GM06990 (cell line): ENCODE measurements around the gene HRH4.
A peak's percentile ranks its signal among the peaks of the same experiment; 100 is the strongest.

Experiments
- DNase-seq: peaks from one replicate; pipeline ENCODE4 v3.0.0-alpha.2; 2011; ENCODE audit not compliant: insufficient read length; ENCODE audit errors: extremely low read depth
- H3K27me3 ChIP-seq: replicated peaks from 2 replicates; pipeline ENCODE4 v1.6.0; 2011; ENCODE audit warnings: low read length; ENCODE audit not compliant: control insufficient read depth, insufficient read depth
- H3K36me3 ChIP-seq: 2 replicates; pipeline ENCODE4 v1.5.1; 2011; ENCODE audit warnings: low read length; ENCODE audit not compliant: control insufficient read depth, insufficient read depth
- H3K4me3 ChIP-seq: replicated peaks from 2 replicates; pipeline ENCODE4 v1.5.1; 2011; ENCODE audit warnings: low read depth, mild to moderate bottlenecking, control low read depth, low read length
- TF ChIP-seq, protein P1 (sequence below): IDR thresholded peaks from 2 replicates; pipeline ENCODE4 v1.5.1; 2011; ENCODE audit warnings: low read length, control low read depth, mild to moderate bottlenecking, inconsistent platforms; ENCODE audit not compliant: insufficient read depth, poor library complexity, severe bottlenecking

Gene HRH4

DNA sequence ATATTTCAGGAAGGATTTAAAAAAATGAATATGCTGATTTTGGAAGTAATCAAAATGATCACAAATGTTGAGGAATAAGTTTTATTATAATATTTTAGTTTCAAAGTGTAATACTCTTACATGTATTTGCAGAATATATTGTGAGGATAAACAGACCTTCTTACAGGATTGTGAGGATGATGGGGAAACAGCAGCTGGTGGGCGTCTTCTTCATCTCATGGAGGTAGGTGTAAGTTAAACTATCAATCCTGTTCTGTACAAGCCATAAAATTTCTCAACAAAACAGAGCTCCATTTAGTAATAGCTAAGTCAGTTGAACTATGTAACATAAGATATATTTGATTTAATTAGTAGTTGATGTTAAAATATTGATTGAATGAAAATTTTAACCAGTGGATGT, 12.5 kb upstream of the HRH4 start:
- Histone ChIP-seq H3K27me3 (no peaks in the 10 kb centered on the region), H3K36me3 (no peaks in the 10 kb centered on the region), H3K4me3 (no peak overlapping the region)
- TF ChIP-seq, protein P1, sequence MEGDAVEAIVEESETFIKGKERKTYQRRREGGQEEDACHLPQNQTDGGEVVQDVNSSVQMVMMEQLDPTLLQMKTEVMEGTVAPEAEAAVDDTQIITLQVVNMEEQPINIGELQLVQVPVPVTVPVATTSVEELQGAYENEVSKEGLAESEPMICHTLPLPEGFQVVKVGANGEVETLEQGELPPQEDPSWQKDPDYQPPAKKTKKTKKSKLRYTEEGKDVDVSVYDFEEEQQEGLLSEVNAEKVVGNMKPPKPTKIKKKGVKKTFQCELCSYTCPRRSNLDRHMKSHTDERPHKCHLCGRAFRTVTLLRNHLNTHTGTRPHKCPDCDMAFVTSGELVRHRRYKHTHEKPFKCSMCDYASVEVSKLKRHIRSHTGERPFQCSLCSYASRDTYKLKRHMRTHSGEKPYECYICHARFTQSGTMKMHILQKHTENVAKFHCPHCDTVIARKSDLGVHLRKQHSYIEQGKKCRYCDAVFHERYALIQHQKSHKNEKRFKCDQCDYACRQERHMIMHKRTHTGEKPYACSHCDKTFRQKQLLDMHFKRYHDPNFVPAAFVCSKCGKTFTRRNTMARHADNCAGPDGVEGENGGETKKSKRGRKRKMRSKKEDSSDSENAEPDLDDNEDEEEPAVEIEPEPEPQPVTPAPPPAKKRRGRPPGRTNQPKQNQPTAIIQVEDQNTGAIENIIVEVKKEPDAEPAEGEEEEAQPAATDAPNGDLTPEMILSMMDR, result no peak
- DNase-seq, result no peak

GRCh38 chr18:24456549-24456948, 3.9 kb upstream of the HRH4 start:
- Histone ChIP-seq H3K27me3 (no peaks in the 10 kb centered on the region), H3K4me3 (no peak overlapping the region), H3K36me3 (no peaks in the 10 kb centered on the region)
- TF ChIP-seq, protein P1, result no peak
- DNase-seq, result peak; percentile 13

DNA sequence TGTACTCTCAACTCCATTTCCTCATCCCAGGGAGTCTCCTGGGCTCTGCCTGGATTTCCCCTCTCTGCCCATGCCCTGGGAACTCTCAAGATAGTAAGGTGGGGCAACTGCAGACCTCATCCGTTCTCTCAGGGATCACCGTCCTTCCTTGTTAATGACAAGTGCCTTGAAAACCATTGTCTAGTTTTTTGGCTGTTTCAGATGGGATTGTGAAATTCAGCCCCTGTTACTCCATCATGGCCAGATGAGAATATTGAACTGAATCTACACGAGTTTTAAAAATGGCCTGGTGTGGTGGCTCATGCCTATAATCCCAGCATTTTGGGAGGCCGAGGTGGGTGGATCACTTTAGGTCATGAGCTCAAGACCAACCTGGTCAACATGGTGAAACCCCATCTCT, 665 bp upstream of the HRH4 start:
- TF ChIP-seq, protein P1, result no peak
- Histone ChIP-seq H3K27me3 (no peaks in the 10 kb centered on the region; the same call in 1 of the 2 replicates), H3K4me3 (no peak overlapping the region), H3K36me3 (no peaks in the 10 kb centered on the region)
- no peak for DNase-seq

DNA sequence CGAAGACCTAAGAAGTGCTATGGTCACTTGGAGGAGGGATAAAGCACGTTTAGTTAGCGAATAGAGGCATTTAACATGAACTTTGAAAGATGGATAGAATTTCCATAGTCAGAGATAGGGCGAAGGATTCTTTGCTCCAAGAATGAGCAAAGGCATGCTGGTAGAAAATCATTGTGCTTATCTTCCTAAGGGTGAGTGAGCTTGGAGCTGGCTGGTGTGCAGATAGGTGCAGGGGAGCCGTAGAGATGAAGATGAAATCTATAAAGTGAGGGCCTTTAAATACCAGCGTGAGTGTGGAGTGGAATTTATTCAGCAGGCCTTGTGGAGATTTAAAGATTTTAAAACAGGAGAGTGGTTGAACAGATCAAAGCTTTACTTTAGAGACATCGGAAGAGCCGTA, 1.6 kb downstream of the HRH4 start:
- Histone ChIP-seq H3K36me3 (no peaks in the 10 kb centered on the region), H3K4me3 (no peak overlapping the region), H3K27me3 (no peaks in the 10 kb centered on the region; the same call in 1 of the 2 replicates)
- TF ChIP-seq, protein P1, result no peak
- DNase-seq, result no peak

DNA sequence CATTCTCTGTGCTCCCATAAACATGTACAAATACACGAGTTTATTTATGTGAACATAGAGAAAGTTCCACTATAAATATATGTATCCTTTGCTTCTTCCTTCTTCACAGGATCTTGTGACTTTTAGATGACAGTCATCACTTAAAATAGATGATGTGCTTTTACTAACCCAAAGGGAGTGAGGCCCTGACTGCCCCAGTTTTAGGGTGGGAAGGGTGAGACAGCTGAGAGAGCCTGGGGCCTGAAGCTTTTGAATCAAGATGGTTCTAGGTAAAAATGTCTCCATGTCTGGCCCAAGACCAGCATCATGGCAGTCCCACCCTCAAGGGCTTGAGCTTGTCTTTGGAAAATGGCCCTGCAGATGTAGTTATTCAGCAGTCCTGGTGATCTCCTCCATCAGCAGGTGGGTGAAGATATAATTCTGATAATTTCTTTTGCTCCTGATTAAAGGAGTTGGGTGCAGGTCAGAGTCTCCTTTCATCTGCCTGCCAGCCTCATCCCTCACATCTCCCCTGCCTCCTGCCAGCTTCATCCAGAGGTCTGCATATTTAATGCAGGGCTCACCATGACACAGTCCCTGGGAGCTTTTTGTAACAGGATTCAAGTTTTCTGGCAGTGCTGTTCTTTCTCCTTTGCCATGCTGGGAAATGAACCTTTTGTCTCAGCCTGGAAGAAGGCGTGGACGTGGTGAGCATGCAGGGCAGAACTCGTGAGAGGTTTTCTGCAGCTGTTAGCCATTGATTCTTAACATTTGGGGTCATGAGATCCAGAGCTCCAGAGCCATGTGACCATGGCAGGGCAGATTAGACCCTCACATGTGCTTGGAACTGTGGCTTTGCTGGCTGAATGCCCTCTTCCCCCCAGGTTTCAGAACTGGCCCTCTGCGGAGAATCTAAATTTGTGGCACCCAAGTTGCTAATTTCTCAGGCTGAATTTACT, 2.7 kb downstream of the HRH4 start:
- no peak for DNase-seq
- no peaks in the 10 kb centered on the region; the same call in 1 of the 2 replicates for H3K27me3 ChIP-seq
- no peak overlapping the region for H3K4me3 ChIP-seq
- TF ChIP-seq, protein P1, result no peak
- H3K36me3 ChIP-seq, result no peaks in the 10 kb centered on the region
